Measurements from ENCODE around the gene VPS13C.

VPS13C gene

GRCh38 chr15:61921093-61921492, 139.2 kb downstream of the VPS13C start:
- DNase-seq, result no peak

- no peak for DNase-seq
Measured at GRCh38 chr15:61917457-61917856, 142.8 kb downstream of the VPS13C start.

GRCh38 chr15:61916104-61916503, 144.1 kb downstream of the VPS13C start:
- DNase-seq, result no peak

GRCh38 chr15:61915640-61916039, 144.6 kb downstream of the VPS13C start:
- DNase-seq, result no peak

GRCh38 chr15:61910839-61911369, 149.3 kb downstream of the VPS13C start:
- DNase-seq, result no peak

- DNase-seq, result no peak
Measured at GRCh38 chr15:61908241-61908640, 152.0 kb downstream of the VPS13C start.

- no peak for DNase-seq
Measured at GRCh38 chr15:61907753-61908086, 152.5 kb downstream of the VPS13C start.

GRCh38 chr15:61906961-61907752, 153.1 kb downstream of the VPS13C start:
- no peak for DNase-seq

GRCh38 chr15:61893146-61893545, 167.1 kb downstream of the VPS13C start:
- no peak for DNase-seq

- no peak for DNase-seq
Measured at GRCh38 chr15:61892140-61892539, 168.1 kb downstream of the VPS13C start.

- no peak for DNase-seq
Measured at GRCh38 chr15:61890106-61890505, 170.1 kb downstream of the VPS13C start.

- DNase-seq, result no peak
Measured at GRCh38 chr15:61889706-61890105, 170.5 kb downstream of the VPS13C start.

GRCh38 chr15:61888074-61888780, 172.0 kb downstream of the VPS13C start:
- no peak for DNase-seq

GRCh38 chr15:61880084-61880483, 180.2 kb downstream of the VPS13C start:
- no peak for DNase-seq

- DNase-seq, result no peak
Measured at GRCh38 chr15:61879219-61879618, 181.0 kb downstream of the VPS13C start.

GRCh38 chr15:61871926-61872522, 188.2 kb downstream of the VPS13C start:
- DNase-seq, result no peak

GRCh38 chr15:61869656-61870055, 190.6 kb downstream of the VPS13C start:
- DNase-seq, result no peak

- DNase-seq, result no peak
Measured at GRCh38 chr15:61861962-61862361, 198.3 kb downstream of the VPS13C start.

- no peak for DNase-seq
Measured at GRCh38 chr15:61857169-61857829, 202.9 kb downstream of the VPS13C start.

GRCh38 chr15:61856295-61856694, 204.0 kb downstream of the VPS13C start:
- no peak for DNase-seq

- no peak for DNase-seq
Measured at GRCh38 chr15:61853195-61853594, 207.1 kb downstream of the VPS13C start.

- no peak for DNase-seq
Measured at GRCh38 chr15:61851955-61852354, 208.3 kb downstream of the VPS13C start.

- no peak for DNase-seq
Measured at GRCh38 chr15:61849447-61849846, 210.8 kb downstream of the VPS13C start.

Measured in activated CD4-positive, alpha-beta T cell treated with anti-CD3 and anti-CD28 coated beads, Interleukin-2, amount 50 U/mL, for 4 hours (primary cell).